ENCODE results near the gene NPB.

Gene NPB

GRCh38 chr17:81947189-81947588, 45.2 kb downstream of the NPB start, which contains the start of gene MYADML2:
Gene MYADML2, minus strand, starts transcription at chr17:81947233. Its CDS starts 5,492 bp downstream, at chr17:81941741.
- DNase-seq: no peak

GRCh38 chr17:81948635-81949378, 46.8 kb downstream of the NPB start:
- no peak for DNase-seq

- no peak for DNase-seq
Measured at GRCh38 chr17:81950501-81950900, 48.5 kb downstream of the NPB start.

GRCh38 chr17:81951785-81952684, 50.0 kb downstream of the NPB start:
- no peak for DNase-seq

Measured in CD4-positive, alpha-beta T cell treated with Interleukin-15 for 1 hour (primary cell).